Urothelium cell line (cell line): ENCODE results near the gene PEX6.
"Not testable (repeated sequence)": the region's sequence is repeated elsewhere in the genome, so short reads cannot be mapped to it uniquely, and the experiment has no call there.

Experiments
- DNase-seq: peaks from one replicate; pipeline ENCODE4 v3.0.0; 2011; ENCODE audit warnings: low spot score, mixed read lengths
- FAIRE-seq: peaks from 2 replicates; lab custom pipeline; 2011; peaks lifted over from hg19 to GRCh38; lab: Jason Lieb, UNC

Gene PEX6

GRCh38 chr6:43005844-43006243, 26.9 kb upstream of the PEX6 start:
- no peak for FAIRE-seq
- no peak for DNase-seq

- DNase-seq (no peak), FAIRE-seq (no peak)
These were observed 22.9 kb upstream of the PEX6 start for GRCh38 chr6:43001843-43002242.

- FAIRE-seq, DNase-seq: not testable (repeated sequence)
These were observed 19.2 kb upstream of the PEX6 start for GRCh38 chr6:42998205-42998604.

GRCh38 chr6:42996513-42996912, 17.5 kb upstream of the PEX6 start:
- no peak for FAIRE-seq
- DNase-seq = no peak

- DNase-seq = no peak
- FAIRE-seq = no peak
These were observed 14.5 kb upstream of the PEX6 start for GRCh38 chr6:42993445-42993844.

- FAIRE-seq (no peak), DNase-seq (no peak)
These were observed 10.9 kb upstream of the PEX6 start for GRCh38 chr6:42989923-42990322.

GRCh38 chr6:42988486-42989020, 9.6 kb upstream of the PEX6 start:
- FAIRE-seq (no peak), DNase-seq (no peak)

- DNase-seq (no peak), FAIRE-seq (no peak)
These were observed 8.8 kb upstream of the PEX6 start for GRCh38 chr6:42987533-42988451.

GRCh38 chr6:42984924-42985475, 6.0 kb upstream of the PEX6 start:
- FAIRE-seq (no peak), DNase-seq (peak; percentile 15)

- DNase-seq = peak; percentile 98
- no peak for FAIRE-seq
These were observed 5.3 kb upstream of the PEX6 start, which contains the start of gene PPP2R5D for GRCh38 chr6:42984001-42984923. PPP2R5D (plus strand) TSS chr6:42984570; CDS start chr6:42984678, 108 bp downstream.

- no peak for FAIRE-seq
- no peak for DNase-seq
These were observed 2.9 kb upstream of the PEX6 start for GRCh38 chr6:42981836-42982235.

- FAIRE-seq (no peak), DNase-seq (peak; percentile 26)
These were observed 669 bp upstream of the PEX6 start for GRCh38 chr6:42979523-42980177.

GRCh38 chr6:42978487-42978838, 518 bp downstream of the PEX6 start:
- no peak for FAIRE-seq
- peak; percentile 40 for DNase-seq

GRCh38 chr6:42974919-42975505, 4.0 kb downstream of the PEX6 start:
- DNase-seq = no peak
- no peak for FAIRE-seq

- no peak for FAIRE-seq
- DNase-seq = no peak
These were observed 5.1 kb downstream of the PEX6 start for GRCh38 chr6:42973926-42974325.

- DNase-seq = no peak
- FAIRE-seq = no peak
These were observed 7.1 kb downstream of the PEX6 start for GRCh38 chr6:42971746-42972327.

- no peak for FAIRE-seq
- peak; percentile 53 for DNase-seq
These were observed 7.9 kb downstream of the PEX6 start for GRCh38 chr6:42970871-42971612.

- DNase-seq = no peak
- FAIRE-seq = no peak
These were observed 9.0 kb downstream of the PEX6 start for GRCh38 chr6:42969934-42970333.

- DNase-seq (no peak), FAIRE-seq (no peak)
These were observed 9.6 kb downstream of the PEX6 start for GRCh38 chr6:42969431-42969830.
